Hepatocyte (in vitro differentiated cells): ENCODE measurements around the gene INVS. TPM values are rescaled to one million over a fixed set of nuclear protein-coding genes. Genes with fewer than 3 reads are reported as not detected.
A peak's percentile ranks its signal among the peaks of the same experiment; 100 is the strongest.
"Not testable (repeated sequence)": the region's sequence is repeated elsewhere in the genome, so short reads cannot be mapped to it uniquely, and the experiment has no call there.

Experiments used
- DNase-seq: peaks from one replicate; pipeline ENCODE4 v3.0.0-alpha.2; 2016; ENCODE audit warnings: low spot score
- H2AFZ ChIP-seq: fragments of 200-600 bp; sonication (generic); 2 replicates; pipeline ENCODE4 v1.6.0; 2016; ENCODE audit warnings: antibody characterized with exemption, mild to moderate bottlenecking
- H3K27ac ChIP-seq: fragments of 200-600 bp; sonication (generic); 2 replicates; pipeline ENCODE4 v1.5.1; 2016; ENCODE audit warnings: mild to moderate bottlenecking
- H3K27me3 ChIP-seq: fragments of 200-600 bp; sonication (generic); 2 replicates; pipeline ENCODE4 v1.6.1; 2016
- H3K36me3 ChIP-seq: fragments of 200-600 bp; sonication (generic); replicated peaks from 2 replicates; pipeline ENCODE4 v1.5.1; 2016; ENCODE audit warnings: low read depth; ENCODE audit not compliant: insufficient read depth
- H3K4me1 ChIP-seq: fragments of 200-600 bp; sonication (generic); 2 replicates; pipeline ENCODE4 v1.5.1; 2016; ENCODE audit warnings: mild to moderate bottlenecking, moderate library complexity; ENCODE audit not compliant: insufficient read depth
- H3K4me2 ChIP-seq: fragments of 200-600 bp; sonication (generic); 2 replicates; pipeline ENCODE4 v1.6.0; 2016
- H3K4me3 ChIP-seq: fragments of 200-600 bp; sonication (generic); 2 replicates; pipeline ENCODE4 v1.5.1; 2016; ENCODE audit warnings: mild to moderate bottlenecking
- H3K79me2 ChIP-seq: fragments of 200-600 bp; sonication (generic); 2 replicates; pipeline ENCODE4 v1.6.0; 2017; ENCODE audit warnings: mild to moderate bottlenecking
- H3K9me2 ChIP-seq: fragments of 200-600 bp; sonication (generic); replicated peaks from 2 replicates; pipeline ENCODE4 v1.6.0; 2017; ENCODE audit warnings: mild to moderate bottlenecking; ENCODE audit not compliant: insufficient read depth
- H3K9me3 ChIP-seq: fragments of 200-600 bp; sonication (generic); 2 replicates; pipeline ENCODE4 v1.5.1; 2016; ENCODE audit warnings: low read depth, mild to moderate bottlenecking
- H4K20me1 ChIP-seq: fragments of 200-600 bp; sonication (generic); 2 replicates; pipeline ENCODE4 v1.6.0; 2016; ENCODE audit warnings: mild to moderate bottlenecking; ENCODE audit not compliant: insufficient read depth, poor library complexity, severe bottlenecking
- CTCF ChIP-seq: fragments of 200-600 bp; sonication (generic); IDR thresholded peaks from 2 replicates; pipeline ENCODE4 v1.5.1; 2016; ENCODE audit warnings: antibody characterized with exemption, mild to moderate bottlenecking; ENCODE audit not compliant: poor library complexity
- EZH2 ChIP-seq: fragments of 200-600 bp; sonication (generic); IDR thresholded peaks from 2 replicates; pipeline ENCODE4 v1.6.1; 2016; ENCODE audit warnings: antibody characterized with exemption, mild to moderate bottlenecking, borderline replicate concordance
- EZH2phosphoT487 ChIP-seq: fragments of 200-600 bp; sonication (generic); IDR thresholded peaks from one replicate; pipeline ENCODE4 v1.6.1; 2018; ENCODE audit warnings: antibody characterized with exemption, mild to moderate bottlenecking, low read depth, moderate library complexity; ENCODE audit not compliant: unreplicated experiment, severe bottlenecking
- WGBS: methylation state at CpG from one replicate; pipeline ENCODE4 v1.1.6; 2016; ENCODE audit warnings: low lambda C conversion rate; ENCODE audit errors: missing lambda C conversion rate; 5-methylcytosine and 5-hydroxymethylcytosine counted together
- polyA plus RNA-seq: library from polyadenylated mRNA; unstranded; fragments of >200 nt; fragmentation: Nextera tagmentation; extraction: Ambion mirVana; gene quantifications from 2 replicates; pipeline ENCODE4 v1.2.1, GENCODE V29; 2016
- total RNA-seq: library from RNA; depleted of rRNA; stranded (reverse); fragments of >200 nt; gene quantifications from 2 replicates; pipeline ENCODE4 v1.2.3, GENCODE V29; 2014

INVS gene
- total and polyA plus RNA-seq, 2 experiments from 2014 or later = 10.1 to 26.5 TPM

GRCh38 chr9:100317706-100318105, 218.7 kb downstream of the INVS start:
- no peaks in the 10 kb centered on the region for H3K27me3 ChIP-seq
- H3K4me2 ChIP-seq = no peak overlapping the region
- no peak overlapping the region for H2AFZ ChIP-seq
- peaks cover 7% of the 10 kb centered on the region for H3K36me3 ChIP-seq
- H3K9me2 ChIP-seq = no peaks in the 10 kb centered on the region
- 91% methylated on average over 1 of the region's 1 CpG for WGBS
- H3K4me1 ChIP-seq = no peaks in the 10 kb centered on the region
- H3K27ac ChIP-seq = no peak overlapping the region
- no peak for DNase-seq
- TF ChIP-seq EZH2phosphoT487 = no peak
- TF ChIP-seq CTCF = no peak
- TF ChIP-seq EZH2 = no peak
- no peak overlapping the region for H3K4me3 ChIP-seq
- peaks cover 6% of the 10 kb centered on the region for H3K9me3 ChIP-seq
- peaks cover 17% of the 10 kb centered on the region for H3K79me2 ChIP-seq
- H4K20me1 ChIP-seq = no peaks in the 10 kb centered on the region

DNA sequence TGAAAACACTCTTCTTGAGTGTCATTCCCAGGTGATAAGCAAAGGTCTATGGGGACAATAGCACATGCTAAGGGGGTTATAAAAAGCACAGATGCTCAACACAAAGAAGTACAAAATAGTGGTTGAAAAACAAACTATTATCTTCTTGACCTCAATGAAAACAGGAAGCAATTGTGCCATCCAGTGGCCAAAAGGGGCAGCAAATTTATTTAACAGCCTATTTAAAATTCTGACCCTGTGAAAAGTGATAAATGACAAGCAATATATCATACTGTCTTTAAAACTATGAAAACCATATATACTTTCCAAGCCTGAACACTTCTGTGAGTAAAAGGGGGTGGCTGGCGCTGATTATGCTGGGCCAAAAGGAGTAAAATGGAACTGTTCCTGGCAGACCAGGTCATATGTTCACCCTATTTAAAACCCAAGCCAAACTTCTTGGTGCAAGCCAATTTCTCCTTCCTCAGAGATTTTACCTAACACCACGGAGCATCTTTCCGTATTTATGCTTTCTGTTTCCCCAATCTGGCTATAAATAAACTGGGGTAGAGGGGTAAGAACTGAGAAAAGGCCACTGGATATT, 224.0 kb downstream of the INVS start:
- DNase-seq = peak; percentile 53
- 80% methylated on average over 3 of the region's 3 CpGs for WGBS
- H4K20me1 ChIP-seq = no peaks in the 10 kb centered on the region

GRCh38 chr9:100324594-100325200, 225.7 kb downstream of the INVS start:
- H3K9me2 ChIP-seq = no peaks in the 10 kb centered on the region
- H3K9me3 ChIP-seq = no peaks in the 10 kb centered on the region
- DNase-seq = peak; percentile 55
- no peaks in the 10 kb centered on the region for H3K36me3 ChIP-seq
- H2AFZ ChIP-seq = no peak overlapping the region
- no peak overlapping the region for H3K27ac ChIP-seq
- H3K4me2 ChIP-seq = no peak overlapping the region
- no peaks in the 10 kb centered on the region for H3K4me1 ChIP-seq
- no peak overlapping the region for H3K4me3 ChIP-seq
- H3K79me2 ChIP-seq = peaks cover 6% of the 10 kb centered on the region
- WGBS = 70% methylated on average over 4 of the region's 4 CpGs
- no peaks in the 10 kb centered on the region for H4K20me1 ChIP-seq
- H3K27me3 ChIP-seq = no peaks in the 10 kb centered on the region
- TF ChIP-seq EZH2 (no peak), CTCF (peak; percentile 61)

More for the DNA sequence above, 224.0 kb downstream of the INVS start:
- no peaks in the 10 kb centered on the region for H3K9me2 ChIP-seq
- no peak overlapping the region for H3K4me2 ChIP-seq
- no peaks in the 10 kb centered on the region for H3K9me3 ChIP-seq
- H3K36me3 ChIP-seq = no peaks in the 10 kb centered on the region
- TF ChIP-seq EZH2phosphoT487 (no peak), CTCF (peak; percentile 71)
- peaks cover 2% of the 10 kb centered on the region for H3K79me2 ChIP-seq
- H3K27ac ChIP-seq = no peak overlapping the region
- H3K4me1 ChIP-seq = no peaks in the 10 kb centered on the region
- no peaks in the 10 kb centered on the region for H3K27me3 ChIP-seq
- H3K4me3 ChIP-seq = no peak overlapping the region
- H2AFZ ChIP-seq = no peak overlapping the region

DNA sequence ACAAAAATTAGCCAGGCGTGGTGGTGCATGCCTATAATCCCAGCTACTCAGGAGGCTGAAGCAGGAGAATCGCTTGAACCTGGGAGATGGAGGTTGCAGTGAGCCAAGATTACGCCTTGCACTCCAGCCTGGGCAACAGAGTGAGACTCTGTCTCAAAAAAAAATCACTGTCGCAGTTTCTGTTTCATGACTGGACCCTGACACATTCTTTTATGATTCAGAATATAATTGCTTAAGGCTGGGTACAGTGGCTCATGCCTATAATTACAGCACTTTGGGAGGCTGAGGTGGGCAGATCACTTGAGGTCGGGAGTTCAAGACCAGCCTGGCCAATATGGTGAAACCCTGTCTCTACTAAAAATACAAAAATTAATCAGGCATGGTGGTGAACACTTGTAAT, 239.7 kb downstream of the INVS start:
- H3K36me3 ChIP-seq, H3K27me3 ChIP-seq, H3K9me3 ChIP-seq, H3K4me1 ChIP-seq, H2AFZ ChIP-seq, H3K27ac ChIP-seq, H3K4me3 ChIP-seq, H3K9me2 ChIP-seq, H3K4me2 ChIP-seq, DNase-seq, H4K20me1 ChIP-seq: not testable (repeated sequence)
- peaks cover 47% of the 10 kb centered on the region for H3K79me2 ChIP-seq
- 96% methylated on average over 5 of the region's 5 CpGs for WGBS
